GM19468 (cell line): ENCODE results near the gene FAM53C.
A peak's percentile ranks its signal among the peaks of the same experiment; 100 is the strongest.
"Not testable (repeated sequence)": the region's sequence is repeated elsewhere in the genome, so short reads cannot be mapped to it uniquely, and the experiment has no call there.

Source experiments
- ATAC-seq: cut with Tn5 transposase; IDR thresholded peaks from one replicate; pipeline ENCODE4 v1.9.1; 2021; ENCODE audit warnings: mild to moderate bottlenecking, moderate library complexity, moderate number of reproducible peaks; ENCODE audit not compliant: unreplicated experiment; ENCODE audit errors: extremely low read depth

The FAM53C gene

GRCh38 chr5:138337685-138338410 lies at the start of gene FAM53C:
TSS of gene FAM53C (plus strand) at chr5:138338266. CDS start at chr5:138341336, 3,070 bp downstream.
- ATAC-seq = peak; percentile 80

GRCh38 chr5:138289296-138289695 lies 48.8 kb upstream of the FAM53C start:
- no peak for ATAC-seq

GRCh38 chr5:138303372-138303771 lies 34.7 kb upstream of the FAM53C start:
- ATAC-seq = no peak

- no peak for ATAC-seq
These were observed 32.3 kb upstream of the FAM53C start for GRCh38 chr5:138305797-138306196.

GRCh38 chr5:138315751-138316278 lies 22.3 kb upstream of the FAM53C start:
- no peak for ATAC-seq

- no peak for ATAC-seq
These were observed 21.7 kb upstream of the FAM53C start for GRCh38 chr5:138316355-138316754.

- not testable (repeated sequence) for ATAC-seq
These were observed 19.9 kb upstream of the FAM53C start for GRCh38 chr5:138318211-138318610.

GRCh38 chr5:138330813-138331448 lies 7.1 kb upstream of the FAM53C start:
- no peak for ATAC-seq

- ATAC-seq = peak; percentile 98
These were observed 6.4 kb upstream of the FAM53C start, which contains the start of gene CDC25C for GRCh38 chr5:138331449-138332368. TSS of gene CDC25C (minus strand) at chr5:138331804. CDS start at chr5:138331180, 624 bp downstream.

GRCh38 chr5:138334867-138335447 lies 3.1 kb upstream of the FAM53C start:
- ATAC-seq = no peak

- no peak for ATAC-seq
These were observed 948 bp upstream of the FAM53C start for GRCh38 chr5:138336952-138337684.

GRCh38 chr5:138338411-138339090 lies 485 bp downstream of the FAM53C start:
- ATAC-seq = no peak

GRCh38 chr5:138339091-138339456 lies 1.0 kb downstream of the FAM53C start:
- ATAC-seq = no peak

- no peak for ATAC-seq
These were observed 1.4 kb downstream of the FAM53C start for GRCh38 chr5:138339464-138339863.

- no peak for ATAC-seq
These were observed 1.9 kb downstream of the FAM53C start for GRCh38 chr5:138340008-138340407.

- ATAC-seq = no peak
These were observed 7.0 kb downstream of the FAM53C start for GRCh38 chr5:138344887-138345622.

GRCh38 chr5:138346889-138347288 lies 8.8 kb downstream of the FAM53C start:
- ATAC-seq = no peak

- no peak for ATAC-seq
These were observed 11.9 kb downstream of the FAM53C start for GRCh38 chr5:138349852-138350562.
